Fibroblast of lung (primary cell): ENCODE measurements around the gene TCHHL1. TPM values are rescaled to one million over a fixed set of nuclear protein-coding genes. Genes with fewer than 3 reads are reported as not detected.

ENCODE experiments used
- DNase-seq, 2 donors: peaks; one replicate each; pipeline versions ENCODE4 v3.0.0 to v3.0.0-alpha.2; 2010; ENCODE audit warnings: low read depth in 2 of 2
- H2AFZ ChIP-seq: 2 replicates; pipeline ENCODE4 v1.5.1; 2012; ENCODE audit warnings: low read length, control low read depth, inconsistent platforms
- H3K27ac ChIP-seq: 2 replicates; pipeline ENCODE4 v1.5.1; 2011; ENCODE audit warnings: low read length, control low read depth; ENCODE audit not compliant: insufficient read depth
- H3K27me3 ChIP-seq: 2 replicates; pipeline ENCODE4 v1.5.1; 2011; ENCODE audit warnings: mild to moderate bottlenecking, low read length; ENCODE audit not compliant: control insufficient read depth, insufficient read depth
- H3K36me3 ChIP-seq: 2 replicates; pipeline ENCODE4 v1.5.1; 2011; ENCODE audit warnings: low read length; ENCODE audit not compliant: control insufficient read depth, insufficient read depth
- H3K4me1 ChIP-seq: 2 replicates; pipeline ENCODE4 v1.5.1; 2011; ENCODE audit warnings: low read length; ENCODE audit not compliant: control insufficient read depth, insufficient read depth; ENCODE audit errors: extremely low read depth
- H3K4me2 ChIP-seq: 2 replicates; pipeline ENCODE4 v1.5.1; 2011; ENCODE audit warnings: low read length, control low read depth; ENCODE audit not compliant: insufficient read depth; ENCODE audit errors: extremely low read depth
- H3K4me3 ChIP-seq, 4 experiments: fragments of 200-600 bp in 1 of 4; sonication (generic) in 1 of 4; replicated peaks in 1 of 4; 2 replicates each; pipeline ENCODE4 v1.5.1; 2011 to 2016; ENCODE audit warnings: low read length in 4 of 4, low read depth in 3 of 4, mild to moderate bottlenecking in 3 of 4, control low read depth in 2 of 4, inconsistent platforms in 1 of 4, mixed read lengths in 1 of 4; ENCODE audit not compliant: insufficient read depth in 1 of 4; ENCODE audit errors: control extremely low read depth in 1 of 4
- H3K79me2 ChIP-seq: 2 replicates; pipeline ENCODE4 v1.5.1; 2012; ENCODE audit warnings: mild to moderate bottlenecking, low read length, inconsistent platforms; ENCODE audit not compliant: control insufficient read depth, insufficient read depth
- H3K9ac ChIP-seq: 2 replicates; pipeline ENCODE4 v1.5.1; 2011; ENCODE audit warnings: mild to moderate bottlenecking, low read length, control low read depth; ENCODE audit not compliant: insufficient read depth
- H3K9me3 ChIP-seq: 2 replicates; pipeline ENCODE4 v1.5.1; 2012; ENCODE audit warnings: low read depth, low read length; ENCODE audit not compliant: control insufficient read depth, insufficient read depth
- H4K20me1 ChIP-seq: 2 replicates; pipeline ENCODE4 v1.5.1; 2011; ENCODE audit warnings: low read length; ENCODE audit not compliant: control insufficient read depth, insufficient read depth; ENCODE audit errors: extremely low read depth
- CTCF ChIP-seq, 2 donors: IDR thresholded peaks in 1 of 2; conservative IDR thresholded peaks in 1 of 2; 1 replicate in 1 of 2; 2 replicates in 1 of 2; pipeline ENCODE4 v1.5.1; 2011 to 2012; ENCODE audit warnings: low read length in 2 of 2, control low read depth in 1 of 2, inconsistent platforms in 1 of 2, low read depth in 1 of 2, mild to moderate bottlenecking in 1 of 2
- EZH2 ChIP-seq: IDR thresholded peaks from 2 replicates; pipeline ENCODE4 v1.5.1; 2012; ENCODE audit warnings: low read length, control low read depth, mild to moderate bottlenecking; ENCODE audit errors: missing control alignments
- polyA plus RNA-seq, 2 donors: library from polyadenylated mRNA; depleted of rRNA in 1 of 2; stranded (reverse) in 1 of 2; unstranded in 1 of 2; fragments of >200 nt; gene quantifications; 2 replicates each; pipeline ENCODE4 v1.2.1, GENCODE V29; 2011 to 2012; ENCODE audit warnings: missing spikeins in 1 of 2
- total RNA-seq: library from RNA; depleted of rRNA; stranded (reverse); fragments of >200 nt; gene quantifications from 2 replicates; pipeline ENCODE4 v1.2.1, GENCODE V29; 2014

TCHHL1 gene
- total and polyA plus RNA-seq, 2 donors (not counting 1 experiment from before 2014, with no cell fraction given): not detected

DNA sequence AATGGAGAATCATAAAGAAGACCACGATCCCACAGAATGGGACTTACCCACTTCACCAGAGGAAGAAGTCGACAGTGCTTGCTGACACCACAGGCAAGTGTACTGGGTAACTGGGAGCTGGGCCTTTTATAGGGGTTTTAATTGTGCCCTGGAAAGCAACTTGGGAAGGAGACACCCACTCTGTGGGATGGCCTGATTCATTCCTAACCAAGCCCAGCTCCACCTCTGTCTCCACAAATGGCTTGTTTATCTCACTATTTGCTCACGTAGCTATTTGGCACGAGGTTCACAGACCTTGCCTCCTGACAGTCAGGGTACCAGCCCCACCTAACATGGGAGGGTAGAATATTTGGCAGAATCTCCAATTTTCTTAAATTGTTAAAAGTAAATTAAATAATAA, 26.5 kb upstream of the TCHHL1 start, which contains the start of gene TCHH:
Gene TCHH, minus strand, starts transcription at position 101 of the 400 bp plus-strand sequence. CDS start 1,364 bp downstream, outside the sequence.
- H2AFZ ChIP-seq: no peak within 1 kb of the TSS
- no peak for DNase-seq
- peaks cover 45% of the 10 kb centered on the region for H3K27me3 ChIP-seq
- H3K4me2 ChIP-seq: no peak within 1 kb of the TSS
- no peaks in the 10 kb centered on the region for H4K20me1 ChIP-seq
- peaks cover 3% of the 10 kb centered on the region for H3K4me1 ChIP-seq
- no peaks in the 10 kb centered on the region for H3K36me3 ChIP-seq
- no peaks in the 10 kb centered on the region for H3K9me3 ChIP-seq
- H3K79me2 ChIP-seq: no peaks in the 10 kb centered on the region
- H3K4me3 ChIP-seq: no peak within 1 kb of the TSS
- no peak for TF ChIP-seq EZH2
- no peak for TF ChIP-seq CTCF (conservative IDR thresholded peaks at IDR 0.05 in 1 of 2, IDR thresholded peaks at IDR 0.05 in 1 of 2; ENCODE audit: low read depth in 1 of 2, low read length in 2 of 2)
- no peak within 1 kb of the TSS for H3K27ac ChIP-seq
- no peak within 1 kb of the TSS for H3K9ac ChIP-seq

GRCh38 chr1:152112885-152113432, 24.1 kb upstream of the TCHHL1 start:
- no peak for DNase-seq

More at GRCh38 chr1:152112885-152113432, 24.1 kb upstream of the TCHHL1 start:
- H2AFZ ChIP-seq: no peak overlapping the region
- no peaks in the 10 kb centered on the region for H3K79me2 ChIP-seq
- peaks cover 66% of the 10 kb centered on the region for H3K27me3 ChIP-seq
- H3K4me1 ChIP-seq: peaks cover 8% of the 10 kb centered on the region
- H3K4me2 ChIP-seq: peak overlapping the region; percentile 48
- TF ChIP-seq CTCF (conservative IDR thresholded peaks at IDR 0.05 in 1 of 2, IDR thresholded peaks at IDR 0.05 in 1 of 2; ENCODE audit: low read depth in 1 of 2, low read length in 2 of 2) (no peak), EZH2 (no peak)
- H3K9me3 ChIP-seq: no peaks in the 10 kb centered on the region
- H3K27ac ChIP-seq: no peak overlapping the region
- no peaks in the 10 kb centered on the region for H3K36me3 ChIP-seq
- no peak overlapping the region for H3K4me3 ChIP-seq
- no peaks in the 10 kb centered on the region for H4K20me1 ChIP-seq
- H3K9ac ChIP-seq: no peak overlapping the region
